Ectodermal cell (in vitro differentiated cells): ENCODE measurements around the gene BCL2L13.

Experiments used
- H3K27ac ChIP-seq: 2 replicates; pipeline ENCODE4 v1.7.0; 2013; ENCODE audit warnings: mild to moderate bottlenecking, low read depth, low read length; ENCODE audit not compliant: insufficient read depth, poor library complexity, severe bottlenecking
- H3K27me3 ChIP-seq: 2 replicates; pipeline ENCODE4 v1.7.0; 2013; ENCODE audit warnings: mild to moderate bottlenecking, low read length; ENCODE audit not compliant: insufficient read depth, control insufficient read depth, poor library complexity, severe bottlenecking
- H3K36me3 ChIP-seq: one replicate; pipeline ENCODE4 v1.7.0; 2013; ENCODE audit warnings: low read length; ENCODE audit not compliant: control insufficient read depth, insufficient read depth
- H3K4me1 ChIP-seq: one replicate; pipeline ENCODE4 v1.7.0; 2013; ENCODE audit warnings: low read length; ENCODE audit not compliant: control insufficient read depth, insufficient read depth
- H3K4me3 ChIP-seq: 2 replicates; pipeline ENCODE4 v1.7.0; 2013; ENCODE audit warnings: low read depth, low read length, control low read depth; ENCODE audit not compliant: insufficient read depth
- H3K9me3 ChIP-seq: 2 replicates; pipeline ENCODE4 v1.7.0; 2013; ENCODE audit warnings: mild to moderate bottlenecking, low read length, moderate library complexity; ENCODE audit not compliant: control insufficient read depth
- WGBS, 2 experiments: methylation state at CpG; one replicate each; pipeline ENCODE4 v1.1.7; 2013; ENCODE audit warnings: missing lambda C conversion rate in 2 of 2; 5-methylcytosine and 5-hydroxymethylcytosine counted together

The BCL2L13 gene

GRCh38 chr22:17770180-17771077 lies 131.9 kb downstream of the BCL2L13 start:
- H3K36me3 ChIP-seq: no peaks in the 10 kb centered on the region
- 93 to 96% methylated on average over 18 to 19 of the region's 19 CpGs for WGBS, 2 experiments
- H3K27me3 ChIP-seq: no peaks in the 10 kb centered on the region
- H3K4me3 ChIP-seq: no peak overlapping the region
- peaks cover 12% of the 10 kb centered on the region for H3K4me1 ChIP-seq
- H3K27ac ChIP-seq: no peak overlapping the region
- no peaks in the 10 kb centered on the region for H3K9me3 ChIP-seq

GRCh38 chr22:17772249-17772957 lies 133.8 kb downstream of the BCL2L13 start:
- H3K27me3 ChIP-seq: no peaks in the 10 kb centered on the region
- no peak overlapping the region for H3K27ac ChIP-seq
- H3K4me1 ChIP-seq: peaks cover 12% of the 10 kb centered on the region
- no peaks in the 10 kb centered on the region for H3K36me3 ChIP-seq
- 87 to 88% methylated on average over 21 of the region's 21 CpGs for WGBS, 2 experiments
- H3K9me3 ChIP-seq: no peaks in the 10 kb centered on the region
- no peak overlapping the region for H3K4me3 ChIP-seq

- H3K36me3 ChIP-seq: no peaks in the 10 kb centered on the region
- H3K27ac ChIP-seq: peak overlapping the region; percentile 84
- peaks cover 12% of the 10 kb centered on the region for H3K4me1 ChIP-seq
- H3K4me3 ChIP-seq: peak overlapping the region; percentile 56
- no peaks in the 10 kb centered on the region for H3K27me3 ChIP-seq
- 54 to 55% methylated on average over 17 to 18 of the region's 18 CpGs for WGBS, 2 experiments
- H3K9me3 ChIP-seq: no peaks in the 10 kb centered on the region
Measured at GRCh38 chr22:17772958-17773605, 134.5 kb downstream of the BCL2L13 start.

GRCh38 chr22:17773606-17774205 lies 135.1 kb downstream of the BCL2L13 start:
- Histone ChIP-seq H3K4me1 (peaks cover 12% of the 10 kb centered on the region), H3K4me3 (peak overlapping the region; percentile 56), H3K9me3 (no peaks in the 10 kb centered on the region), H3K27ac (peak overlapping the region; percentile 84), H3K36me3 (no peaks in the 10 kb centered on the region), H3K27me3 (no peaks in the 10 kb centered on the region)
- 1% methylated on average over 46 of the region's 47 CpGs for WGBS, 2 experiments

GRCh38 chr22:17774206-17774925 lies 135.8 kb downstream of the BCL2L13 start, which contains the start of gene BID:
BID (minus strand) TSS chr22:17774469; CDS start chr22:17750116, 24,353 bp downstream.
- H3K27ac ChIP-seq: peak within 1 kb of the TSS; percentile 84

DNA sequence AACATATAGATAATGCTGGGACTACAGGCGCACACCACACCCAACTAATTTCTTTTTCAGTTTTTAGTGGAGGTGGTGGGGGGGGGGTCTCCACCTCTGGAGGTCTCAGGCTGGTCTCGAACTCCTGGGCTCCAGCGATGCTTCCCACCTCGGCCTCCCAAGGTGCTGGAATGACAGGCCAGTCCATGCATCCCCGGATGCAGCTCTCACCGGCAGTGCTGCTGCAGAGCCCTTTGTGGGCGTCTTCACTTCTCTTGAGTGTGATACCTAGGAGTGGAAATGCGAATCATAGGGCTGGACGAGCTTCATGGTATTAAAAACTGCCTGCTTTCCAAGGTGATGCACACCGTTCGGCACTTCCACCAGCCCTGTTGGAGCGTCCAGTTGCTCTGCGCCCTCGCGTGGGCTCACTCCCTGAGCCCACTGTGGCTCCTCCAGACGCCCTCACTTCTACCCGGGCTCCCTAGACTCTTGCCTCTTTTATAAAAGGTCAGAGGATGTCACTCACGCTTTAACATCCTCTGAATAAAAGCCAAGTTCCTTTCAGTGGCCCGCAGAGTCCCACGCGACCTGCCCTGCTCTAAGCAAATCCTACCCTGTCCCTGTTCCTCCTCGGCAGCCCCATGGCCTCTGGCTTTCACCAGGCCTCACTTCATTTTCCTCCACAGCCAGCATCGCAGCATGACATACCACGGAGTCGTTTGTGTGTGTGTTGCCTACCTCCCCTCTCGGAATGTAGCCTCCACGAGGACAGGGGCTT lies 136.5 kb downstream of the BCL2L13 start:
- WGBS, 2 experiments: 75 to 76% methylated on average over 26 to 27 of the region's 27 CpGs

More at GRCh38 chr22:17774206-17774925, 135.8 kb downstream of the BCL2L13 start, which contains the start of gene BID:
- H3K27me3 ChIP-seq: no peaks in the 10 kb centered on the region
- peak within 1 kb of the TSS; percentile 56 for H3K4me3 ChIP-seq
- no peaks in the 10 kb centered on the region for H3K9me3 ChIP-seq
- no peaks in the 10 kb centered on the region for H3K36me3 ChIP-seq
- peaks cover 12% of the 10 kb centered on the region for H3K4me1 ChIP-seq
- WGBS, 2 experiments: 1% methylated on average over 64 of the region's 64 CpGs

DNA sequence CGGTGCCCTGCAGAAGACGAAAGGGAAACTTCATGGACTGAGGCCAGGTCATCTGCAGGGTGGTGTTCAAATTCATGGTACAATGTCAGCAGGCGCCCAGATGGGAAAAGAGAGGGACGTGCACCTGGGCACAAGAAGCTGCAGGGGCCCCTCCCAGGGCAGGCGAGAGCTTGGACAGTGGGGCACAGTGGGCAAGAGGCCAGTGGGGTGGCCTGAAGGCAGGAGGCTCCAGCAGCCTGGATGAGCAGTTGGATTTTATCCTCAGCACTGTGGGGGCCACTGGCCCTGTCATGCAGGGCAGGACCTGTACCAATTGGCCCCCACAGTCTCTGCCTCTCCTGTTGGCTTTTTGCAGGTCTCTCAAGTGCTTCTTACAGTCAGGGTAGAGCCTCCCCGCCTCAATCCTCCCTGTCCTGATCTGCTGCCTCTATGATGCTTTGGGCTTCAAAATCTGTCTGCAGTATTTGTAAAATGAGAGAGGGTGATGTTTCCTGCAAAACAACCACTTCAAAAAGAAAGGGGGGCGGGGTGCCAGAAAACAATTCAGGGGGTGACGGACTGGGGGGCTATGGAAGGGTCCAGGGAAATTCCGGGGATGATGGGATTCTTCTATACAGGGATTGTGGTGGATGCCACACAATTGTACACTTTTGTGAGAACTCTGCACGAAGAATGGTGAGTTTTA lies 137.4 kb downstream of the BCL2L13 start:
- no peaks in the 10 kb centered on the region for H3K9me3 ChIP-seq
- WGBS, 2 experiments: 94 to 95% methylated on average over 9 of the region's 10 CpGs
- H3K4me3 ChIP-seq: no peak overlapping the region
- H3K36me3 ChIP-seq: no peaks in the 10 kb centered on the region
- no peak overlapping the region for H3K27ac ChIP-seq
- no peaks in the 10 kb centered on the region for H3K27me3 ChIP-seq
- peaks cover 13% of the 10 kb centered on the region for H3K4me1 ChIP-seq

More for the DNA sequence above, 136.5 kb downstream of the BCL2L13 start:
- no peak overlapping the region for H3K27ac ChIP-seq
- no peaks in the 10 kb centered on the region for H3K27me3 ChIP-seq
- no peaks in the 10 kb centered on the region for H3K36me3 ChIP-seq
- no peaks in the 10 kb centered on the region for H3K9me3 ChIP-seq
- H3K4me1 ChIP-seq: peaks cover 12% of the 10 kb centered on the region
- H3K4me3 ChIP-seq: peak overlapping the region; percentile 56

DNA sequence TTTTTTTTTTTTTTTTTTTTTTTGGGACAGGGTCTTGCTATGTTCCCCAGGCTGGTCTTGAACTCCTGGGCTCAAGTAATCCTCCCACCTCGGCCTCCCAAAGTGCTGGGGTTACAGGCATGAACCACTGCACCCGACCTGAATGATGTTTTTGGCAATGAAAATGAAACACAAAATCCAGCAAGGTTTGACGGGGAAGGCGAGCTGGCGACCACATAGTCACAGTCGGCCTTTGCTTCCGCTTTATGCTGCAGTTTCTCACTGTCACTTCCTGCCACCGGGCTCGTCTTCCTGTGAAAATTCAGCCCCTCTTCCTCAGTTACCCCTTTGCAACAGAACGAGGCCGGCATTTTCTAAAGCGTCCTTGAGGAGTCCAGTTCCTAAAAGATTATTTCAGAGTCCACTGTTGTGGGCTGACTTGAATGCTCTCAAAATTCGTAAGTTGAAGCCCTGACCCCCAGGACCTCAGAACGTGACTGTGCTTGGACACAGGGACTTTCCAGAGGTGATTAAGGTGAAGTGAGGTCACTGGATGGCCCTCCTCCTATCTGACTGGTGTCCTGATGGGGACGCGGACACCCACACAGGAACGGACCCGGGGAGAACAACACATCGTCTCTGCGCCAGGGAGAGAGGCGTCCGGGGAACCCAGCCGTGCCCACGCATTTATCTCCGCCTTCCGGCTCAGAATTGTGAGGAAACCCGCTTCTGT lies 138.6 kb downstream of the BCL2L13 start:
- WGBS, 2 experiments: 91 to 92% methylated on average over 27 of the region's 27 CpGs
- Histone ChIP-seq H3K27ac (no peak overlapping the region), H3K9me3 (no peaks in the 10 kb centered on the region), H3K27me3 (no peaks in the 10 kb centered on the region), H3K36me3 (no peaks in the 10 kb centered on the region), H3K4me1 (peaks cover 16% of the 10 kb centered on the region), H3K4me3 (no peak overlapping the region)
